Karpas-422 (cell line): Measurements from ENCODE around the gene GPRIN2. TPM values are rescaled to one million over a fixed set of nuclear protein-coding genes. Genes with fewer than 3 reads are reported as not detected.
"Not testable (repeated sequence)": the region's sequence is repeated elsewhere in the genome, so short reads cannot be mapped to it uniquely, and the experiment has no call there.

Experiments
- DNase-seq: peaks from one replicate; pipeline ENCODE4 v3.0.0-alpha.2; 2015
- H2AFZ ChIP-seq: fragments of 200-600 bp; sonication (generic); 2 replicates; pipeline ENCODE4 v1.6.1; 2014; ENCODE audit warnings: antibody characterized with exemption, low read length, mixed read lengths
- H3K27ac ChIP-seq: fragments of 200-600 bp; sonication (generic); 2 replicates; pipeline ENCODE4 v1.5.1; 2014; ENCODE audit warnings: mild to moderate bottlenecking, low read length, moderate library complexity
- H3K27me3 ChIP-seq: fragments of 200-600 bp; sonication (generic); 2 replicates; pipeline ENCODE4 v1.6.1; 2014; ENCODE audit warnings: low read length, mixed read lengths
- H3K36me3 ChIP-seq: fragments of 200-600 bp; sonication (generic); 2 replicates; pipeline ENCODE4 v1.6.1; 2014; ENCODE audit warnings: low read length, mixed read lengths; ENCODE audit not compliant: insufficient read depth
- H3K4me1 ChIP-seq: fragments of 200-600 bp; sonication (generic); 2 replicates; pipeline ENCODE4 v1.6.1; 2014; ENCODE audit warnings: mild to moderate bottlenecking, low read length, mixed read lengths
- H3K4me2 ChIP-seq: fragments of 200-600 bp; sonication (generic); 2 replicates; pipeline ENCODE4 v1.6.1; 2014; ENCODE audit warnings: low read length, low read depth, mild to moderate bottlenecking; ENCODE audit not compliant: poor library complexity, severe bottlenecking
- H3K4me3 ChIP-seq: fragments of 200-600 bp; sonication (generic); 2 replicates; pipeline ENCODE4 v1.5.1; 2014; ENCODE audit warnings: mild to moderate bottlenecking, antibody characterized with exemption, low read length, mixed read lengths
- H3K79me2 ChIP-seq: fragments of 200-600 bp; sonication (generic); 2 replicates; pipeline ENCODE4 v1.6.1; 2014; ENCODE audit warnings: mild to moderate bottlenecking, low read length, mixed read lengths
- H3K9ac ChIP-seq: fragments of 200-600 bp; sonication (generic); 2 replicates; pipeline ENCODE4 v1.6.0; 2014; ENCODE audit warnings: low read length
- H3K9me2 ChIP-seq: fragments of 200-600 bp; sonication (generic), shearing (Covaris generic); replicated peaks from 2 replicates; pipeline ENCODE4 v1.6.0; 2014; ENCODE audit warnings: mild to moderate bottlenecking, low read length, moderate library complexity; ENCODE audit not compliant: insufficient read depth
- H3K9me3 ChIP-seq: fragments of 300-700, 200-600 bp; sonication (generic); 2 replicates; pipeline ENCODE4 v1.6.1; 2014; ENCODE audit warnings: low read length, mixed read lengths
- H4K20me1 ChIP-seq: fragments of 200-600 bp; sonication (generic); 2 replicates; pipeline ENCODE4 v1.6.1; 2014; ENCODE audit warnings: mild to moderate bottlenecking, antibody characterized with exemption, low read length, low read depth; ENCODE audit not compliant: insufficient read depth
- total RNA-seq: library from RNA; depleted of rRNA; stranded (reverse); fragments of >200 nt; shearing (Covaris generic); gene quantifications from 2 replicates; pipeline ENCODE4 v1.2.3, GENCODE V29; 2014; ENCODE audit warnings: low replicate concordance

GPRIN2 gene
- total RNA-seq, 1 experiment from 2014 or later = not detected

DNA sequence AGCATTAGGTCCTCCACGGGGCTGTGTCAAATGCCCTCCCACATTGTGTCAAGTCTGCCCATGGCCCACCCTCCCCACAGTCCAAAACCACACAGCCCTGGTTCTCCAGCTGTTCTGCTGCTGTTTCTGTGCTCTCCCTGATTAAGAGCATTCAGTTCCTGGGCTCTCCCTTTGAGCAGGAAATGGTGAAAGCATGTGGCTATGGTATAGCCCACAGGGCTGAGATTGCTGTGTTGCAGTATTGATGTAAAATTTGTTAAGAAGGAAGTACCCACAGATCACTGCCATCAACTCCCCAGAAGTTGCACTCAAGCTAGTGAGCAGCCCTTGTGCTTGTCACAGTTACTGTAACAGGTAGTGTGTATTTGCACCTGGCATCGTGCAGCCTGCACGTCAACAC lies 31.8 kb upstream of the GPRIN2 start:
- not testable (repeated sequence) for H3K9me3 ChIP-seq, H3K9me2 ChIP-seq, H4K20me1 ChIP-seq, H3K36me3 ChIP-seq, H2AFZ ChIP-seq, H3K4me1 ChIP-seq, H3K4me2 ChIP-seq, H3K27ac ChIP-seq, H3K4me3 ChIP-seq, H3K27me3 ChIP-seq, H3K79me2 ChIP-seq, DNase-seq, H3K9ac ChIP-seq

DNA sequence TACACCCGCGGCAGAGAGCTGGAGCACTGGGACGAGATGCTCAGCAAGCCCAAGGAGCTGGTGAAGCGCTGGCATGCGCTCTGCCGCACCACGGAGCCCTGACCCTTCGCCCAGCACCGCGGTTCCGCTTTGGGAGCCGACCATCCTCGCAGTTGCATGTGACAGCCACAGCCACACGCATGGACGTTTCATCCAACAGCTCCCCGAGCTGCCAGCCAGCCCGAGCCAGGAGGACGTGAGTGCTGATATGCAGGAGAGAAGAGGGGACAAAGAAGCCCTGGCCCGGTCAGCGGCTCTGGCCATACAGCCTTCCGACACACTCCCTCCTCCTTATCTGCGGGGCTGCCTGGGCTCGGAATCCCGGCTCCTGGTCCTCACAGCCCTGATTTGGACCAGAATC lies 31.1 kb upstream of the GPRIN2 start:
- not testable (repeated sequence) for H2AFZ ChIP-seq, H3K9me2 ChIP-seq, H3K9me3 ChIP-seq, H3K4me1 ChIP-seq, H3K36me3 ChIP-seq, H3K4me2 ChIP-seq, H3K27ac ChIP-seq, H3K27me3 ChIP-seq, DNase-seq, H3K9ac ChIP-seq, H3K4me3 ChIP-seq, H3K79me2 ChIP-seq, H4K20me1 ChIP-seq

DNA sequence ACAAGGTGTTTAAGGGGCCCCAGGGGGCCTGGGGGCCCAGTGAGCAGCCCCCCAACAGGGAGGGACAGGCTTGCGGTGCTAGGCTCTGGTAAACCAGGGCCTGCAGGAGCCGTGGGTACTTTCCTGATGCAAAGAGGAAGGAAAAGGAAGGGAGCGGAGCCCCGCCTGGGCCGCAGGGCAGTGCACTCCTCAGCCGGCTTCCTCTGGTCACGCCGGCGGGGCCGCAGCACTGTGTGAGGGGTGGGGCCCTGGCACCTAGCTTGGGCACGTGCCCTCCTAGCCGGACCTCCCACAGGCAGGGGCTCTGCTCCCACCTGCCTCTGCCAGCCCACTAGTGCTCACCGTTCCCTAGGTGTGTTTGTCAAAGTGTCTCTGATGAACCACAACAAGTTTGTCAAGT lies 28.8 kb upstream of the GPRIN2 start:
- not testable (repeated sequence) for DNase-seq, H3K9me2 ChIP-seq, H3K4me2 ChIP-seq, H3K79me2 ChIP-seq, H3K27me3 ChIP-seq, H3K9ac ChIP-seq, H3K4me3 ChIP-seq, H3K9me3 ChIP-seq, H3K36me3 ChIP-seq, H4K20me1 ChIP-seq, H3K4me1 ChIP-seq, H2AFZ ChIP-seq, H3K27ac ChIP-seq

DNA sequence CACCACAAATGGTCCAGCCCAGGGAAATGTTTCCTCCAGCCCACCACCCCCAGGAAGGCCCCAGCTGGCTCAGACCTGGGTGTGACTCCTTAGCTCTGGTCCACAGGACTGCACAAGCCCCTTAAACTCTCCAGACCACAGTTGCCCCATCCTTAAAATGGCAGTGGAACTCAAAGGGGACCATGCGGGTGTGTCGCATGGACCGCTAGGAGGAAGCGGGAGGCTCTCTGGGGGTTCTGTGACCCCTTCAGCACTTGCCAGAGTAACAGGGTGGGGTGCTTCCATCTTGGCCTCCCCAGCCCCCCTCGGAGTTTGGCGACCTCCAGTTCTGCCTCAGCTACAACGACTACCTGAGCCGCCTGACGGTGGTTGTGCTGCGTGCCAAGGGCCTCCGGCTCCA lies 27.7 kb upstream of the GPRIN2 start:
- H2AFZ ChIP-seq, H3K27me3 ChIP-seq, H3K27ac ChIP-seq, H3K4me2 ChIP-seq, DNase-seq, H3K4me3 ChIP-seq, H3K36me3 ChIP-seq, H4K20me1 ChIP-seq, H3K9me3 ChIP-seq, H3K4me1 ChIP-seq, H3K9me2 ChIP-seq, H3K79me2 ChIP-seq, H3K9ac ChIP-seq: not testable (repeated sequence)

DNA sequence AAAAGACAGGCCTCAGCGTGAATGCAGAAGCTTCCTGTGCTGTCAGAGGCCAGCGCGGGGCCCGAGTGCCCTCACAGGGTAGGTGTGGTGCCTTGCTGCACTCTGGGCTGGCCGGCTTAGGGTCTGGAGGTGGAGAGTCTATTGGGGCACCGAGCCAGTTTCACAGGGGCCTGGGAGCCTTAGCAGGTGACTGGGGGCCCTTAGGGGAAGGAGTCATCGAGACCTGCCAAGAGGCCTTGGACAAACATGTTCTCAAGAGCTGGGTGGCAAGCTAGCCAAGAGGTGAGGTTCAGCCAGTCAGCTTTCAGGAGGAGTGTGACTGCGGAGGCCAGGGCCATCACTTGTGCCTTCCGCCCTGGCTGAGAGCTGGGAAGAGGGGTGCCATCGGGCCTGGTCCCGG lies 26.1 kb upstream of the GPRIN2 start:
- H3K79me2 ChIP-seq, DNase-seq, H3K9me3 ChIP-seq, H3K9me2 ChIP-seq, H3K27ac ChIP-seq, H3K4me3 ChIP-seq, H3K9ac ChIP-seq, H3K4me1 ChIP-seq, H3K36me3 ChIP-seq, H4K20me1 ChIP-seq, H3K4me2 ChIP-seq, H2AFZ ChIP-seq, H3K27me3 ChIP-seq: not testable (repeated sequence)

DNA sequence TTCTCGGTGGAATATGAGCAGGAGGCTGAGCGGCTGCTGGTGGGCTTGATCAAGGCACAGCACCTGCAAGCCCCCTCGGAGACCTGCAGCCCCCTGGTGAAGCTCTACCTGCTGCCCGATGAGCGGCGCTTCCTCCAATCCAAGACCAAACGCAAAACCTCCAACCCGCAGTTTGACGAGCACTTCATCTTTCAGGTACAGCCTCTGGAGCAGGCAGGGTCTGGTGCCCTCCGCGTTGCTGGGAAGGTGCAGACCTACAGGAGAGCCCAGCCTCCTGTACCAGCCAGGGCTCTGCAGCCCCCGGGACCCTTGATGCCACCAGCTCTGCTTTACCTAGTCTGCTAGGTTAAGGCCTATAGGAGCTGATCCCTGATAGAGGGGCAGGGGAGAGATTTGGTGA lies 25.5 kb upstream of the GPRIN2 start:
- H3K27me3 ChIP-seq, H3K9me3 ChIP-seq, H3K9me2 ChIP-seq, H3K36me3 ChIP-seq, H3K79me2 ChIP-seq, H2AFZ ChIP-seq, H3K9ac ChIP-seq, H4K20me1 ChIP-seq, H3K4me1 ChIP-seq, H3K4me2 ChIP-seq, H3K4me3 ChIP-seq, H3K27ac ChIP-seq, DNase-seq: not testable (repeated sequence)

DNA sequence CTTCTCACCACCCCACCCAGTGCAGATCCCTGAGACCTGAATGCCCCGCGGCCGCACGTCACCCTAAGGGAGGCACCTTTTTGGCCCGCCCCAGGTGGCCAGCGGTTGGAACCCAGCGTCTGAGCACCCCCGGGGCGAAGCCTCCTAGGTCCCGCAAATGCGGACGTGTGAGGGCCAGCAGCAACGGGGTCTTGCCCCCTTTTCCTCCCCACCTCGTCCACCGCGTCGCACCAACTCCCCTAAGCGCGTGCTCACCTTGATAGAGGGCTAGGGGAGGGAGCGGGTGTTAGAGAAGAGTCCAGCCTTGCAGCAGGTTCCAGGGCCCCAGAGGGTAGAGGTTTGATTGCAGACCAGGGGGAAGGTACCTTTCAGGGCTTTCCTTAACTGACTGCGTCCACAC lies 22.9 kb upstream of the GPRIN2 start:
- H4K20me1 ChIP-seq, H3K79me2 ChIP-seq, H3K27ac ChIP-seq, H3K36me3 ChIP-seq, H3K4me3 ChIP-seq, H2AFZ ChIP-seq, DNase-seq, H3K9me3 ChIP-seq, H3K4me2 ChIP-seq, H3K4me1 ChIP-seq, H3K9ac ChIP-seq, H3K27me3 ChIP-seq, H3K9me2 ChIP-seq: not testable (repeated sequence)

DNA sequence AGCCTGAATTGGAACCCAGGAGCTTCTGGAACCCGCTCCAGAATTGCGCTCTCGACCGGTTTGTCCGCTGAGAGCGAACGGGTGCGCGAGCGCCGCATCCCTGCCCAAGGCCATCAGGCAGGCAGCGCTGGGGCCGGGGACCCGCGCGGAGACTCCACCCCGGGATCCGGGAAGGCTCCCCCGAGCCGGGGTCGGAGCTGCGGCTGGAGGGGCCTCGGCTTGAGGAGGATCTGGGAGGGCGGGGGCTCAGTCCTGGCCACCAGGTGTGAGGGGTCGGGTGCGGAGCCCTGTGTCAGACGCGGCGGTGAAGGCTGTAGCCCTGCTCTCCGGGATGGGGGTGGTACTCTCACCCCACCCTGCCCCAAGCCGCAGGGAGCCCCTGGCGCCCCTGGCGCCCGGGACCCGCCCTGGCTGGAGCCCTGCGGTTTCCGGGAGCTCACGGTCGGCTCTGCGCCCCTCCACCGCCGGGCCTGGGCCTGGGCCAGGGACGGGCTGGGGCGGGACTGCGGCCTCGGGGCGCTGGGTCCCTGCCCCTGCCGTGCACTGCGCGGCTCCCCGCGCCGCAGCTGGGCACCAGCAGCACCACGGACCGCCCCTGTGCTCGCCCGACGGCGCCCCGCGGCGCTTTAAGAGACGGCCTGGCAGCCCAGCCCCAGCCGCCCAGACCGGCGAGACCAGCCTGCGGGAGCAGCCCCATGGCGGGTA lies 22.2 kb upstream of the GPRIN2 start, which contains the start of gene SYT15:
Gene SYT15, plus strand, starts transcription at position 655 of the 705 bp plus-strand sequence. Its CDS starts 41 bp downstream, at position 696.
- not testable (repeated sequence) for H3K4me2 ChIP-seq, DNase-seq

More for the DNA sequence above, 22.2 kb upstream of the GPRIN2 start, which contains the start of gene SYT15:
- not testable (repeated sequence) for H3K4me3 ChIP-seq, H3K9me3 ChIP-seq, H3K27me3 ChIP-seq, H3K27ac ChIP-seq, H3K4me1 ChIP-seq, H3K36me3 ChIP-seq, H3K79me2 ChIP-seq, H3K9ac ChIP-seq, H2AFZ ChIP-seq, H4K20me1 ChIP-seq, H3K9me2 ChIP-seq
